ENCODE measurements around the gene PRPSAP1.

DNA sequence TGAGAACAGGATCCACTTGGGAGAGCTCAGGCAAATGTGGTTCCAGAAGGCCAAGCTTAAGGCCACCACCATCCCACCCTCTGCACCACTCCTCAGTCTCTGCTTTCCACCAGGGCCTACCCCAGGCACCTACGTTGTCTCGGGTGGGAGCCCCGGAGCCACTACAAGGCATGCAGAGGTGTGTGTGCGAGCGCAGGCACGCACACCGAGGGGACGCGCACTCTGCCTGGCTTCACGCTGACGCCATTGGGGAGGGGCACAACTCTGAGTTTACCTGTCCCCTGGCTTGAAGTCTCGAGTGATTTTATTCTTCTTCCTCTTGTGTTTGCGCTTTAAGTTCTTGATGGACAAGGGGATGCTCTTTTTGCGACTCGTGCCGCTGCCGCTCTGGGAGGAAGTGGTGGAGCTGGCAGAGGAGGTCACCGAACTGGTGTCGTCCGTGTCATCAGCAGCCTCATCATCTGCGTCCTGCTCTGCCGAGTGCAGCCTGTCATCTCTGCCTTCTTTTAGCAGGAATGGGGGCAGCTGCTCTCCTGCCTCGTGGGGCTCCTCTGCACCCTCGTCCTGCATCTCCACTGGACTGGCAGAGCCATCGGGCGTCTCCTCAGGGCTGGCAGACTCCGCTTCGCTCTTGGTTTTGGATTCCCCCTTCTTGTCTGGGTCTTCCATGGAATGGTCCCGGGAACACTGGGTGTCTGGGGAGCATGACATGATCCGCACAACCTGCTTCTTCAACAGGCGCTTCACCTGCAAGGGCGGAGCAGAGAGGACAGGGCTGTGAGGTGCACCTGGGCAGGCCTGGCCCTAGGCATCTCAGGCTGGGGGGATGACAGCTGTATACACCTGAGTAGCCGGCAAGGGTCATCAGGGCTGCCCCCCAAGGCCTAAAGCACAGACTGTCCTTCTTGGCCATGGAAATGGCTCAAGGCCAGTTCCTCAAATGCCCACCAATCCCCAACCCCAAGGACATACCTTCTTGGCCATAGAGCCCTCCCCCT lies 45.8 kb upstream of the PRPSAP1 start:
- TF ChIP-seq GATA2 (IDR thresholded peaks at IDR 0.05; ENCODE audit: low read depth, low read length) (no peak), GATA3 (IDR thresholded peaks at IDR 0.05; ENCODE audit: low read depth, low read length) (no peak)
